HepG2 (cell line): Measurements from ENCODE around the gene AP4M1. TPM values are rescaled to one million over a fixed set of nuclear protein-coding genes. Genes with fewer than 3 reads are reported as not detected.
A peak's percentile ranks its signal among the peaks of the same experiment; 100 is the strongest.

Experiments
- ATAC-seq: fragments of 200-7000 bp; cut with Tn5 transposase; 3 replicates; pipeline ENCODE4 v1.9.1; 2020; ENCODE audit warnings: mild to moderate bottlenecking, moderate library complexity
- BruUV-seq: library from RNA; stranded (reverse); fragments of 400-500 nt; replicated peaks from 2 replicates; lab custom pipeline; 2021; lab: Mats Ljungman, UMichigan
- CTCF ChIA-PET: fragments of 300-600 bp; formaldehyde crosslinking; extraction: SDS; loops from one replicate; lab custom pipeline; 2021; ENCODE audit warnings: low total read pairs, inconsistent platforms, low intra/inter-chr PET ratio; lab: Yijun Ruan, JAX
- POLR2A ChIA-PET: fragments of 350-600 bp; sonication (Branson Sonifier 250); formaldehyde crosslinking; loops from one replicate; lab custom pipeline; 2020; ENCODE audit warnings: antibody characterized with exemption, inconsistent platforms; lab: Yijun Ruan, JAX
- DNase-seq: peaks from one replicate; pipeline ENCODE4 v3.0.0-alpha.2; 2015; ENCODE audit warnings: low spot score
- FAIRE-seq: peaks from 3 replicates; lab custom pipeline; 2011; peaks lifted over from hg19 to GRCh38; lab: Jason Lieb, UNC
- H2AFZ ChIP-seq: one replicate; pipeline ENCODE4 v1.6.1; 2011; ENCODE audit warnings: low read length, inconsistent platforms
- H3K27ac ChIP-seq: fragments of 300-600 bp; 3 replicates; pipeline ENCODE4 v1.8.0; 2011; ENCODE audit warnings: mixed run types, mild to moderate bottlenecking, mixed read lengths, low read length, inconsistent platforms; ENCODE audit not compliant: insufficient read depth; ENCODE audit errors: extremely low read length
- H3K27me3 ChIP-seq, 2 experiments: fragments of 200-600 bp in 1 of 2; 2 replicates in 1 of 2; 3 replicates in 1 of 2; pipeline versions ENCODE4 v1.6.0 to v1.8.0; 2011; ENCODE audit warnings: low read length in 2 of 2, mild to moderate bottlenecking in 2 of 2, moderate library complexity in 2 of 2, inconsistent platforms in 1 of 2; ENCODE audit not compliant: insufficient read depth in 2 of 2, control insufficient read depth in 1 of 2
- H3K36me3 ChIP-seq, 2 experiments: fragments of 200-600 bp in 1 of 2; replicated peaks in 1 of 2; 2 replicates in 1 of 2; 3 replicates in 1 of 2; pipeline versions ENCODE4 v1.5.1 to v1.8.0; 2011; ENCODE audit warnings: low read length in 2 of 2, inconsistent platforms in 1 of 2; ENCODE audit not compliant: insufficient read depth in 2 of 2, control insufficient read depth in 1 of 2
- H3K4me1 ChIP-seq: 2 replicates; pipeline ENCODE4 v1.5.1; 2012; ENCODE audit warnings: low read length, inconsistent platforms; ENCODE audit not compliant: insufficient read depth
- H3K4me2 ChIP-seq: 2 replicates; pipeline ENCODE4 v1.6.0; 2011; ENCODE audit warnings: low read depth, low read length, inconsistent platforms
- H3K4me3 ChIP-seq, 3 experiments: fragments of 200-600 bp in 1 of 3; sonication (generic), shearing (Covaris generic) in 1 of 3; replicated peaks in 1 of 3; 2 replicates each; pipeline ENCODE4 v1.5.1; 2011 to 2016; ENCODE audit warnings: low read length in 3 of 3, inconsistent platforms in 2 of 3, low read depth in 2 of 3, mild to moderate bottlenecking in 2 of 3, control low read depth in 1 of 3, mixed read lengths in 1 of 3; ENCODE audit not compliant: insufficient read depth in 1 of 3
- H3K79me2 ChIP-seq: one replicate; pipeline ENCODE4 v1.6.1; 2011; ENCODE audit warnings: low read length, inconsistent platforms; ENCODE audit not compliant: insufficient read depth
- H3K9ac ChIP-seq: 2 replicates; pipeline ENCODE4 v1.6.0; 2011; ENCODE audit warnings: mild to moderate bottlenecking, low read depth, low read length, inconsistent platforms; ENCODE audit not compliant: insufficient read depth
- H3K9me3 ChIP-seq: 2 replicates; pipeline ENCODE4 v1.5.1; 2012; ENCODE audit warnings: mild to moderate bottlenecking, low read length
- H4K20me1 ChIP-seq: 2 replicates; pipeline ENCODE4 v1.6.0; 2011; ENCODE audit warnings: inconsistent platforms, mild to moderate bottlenecking, low read length, moderate library complexity; ENCODE audit not compliant: insufficient read depth
- AGO2 ChIP-seq: fragments of 200-400 bp; formaldehyde crosslinking; optimal IDR thresholded peaks from 2 replicates; pipeline ENCODE3; 2017; ENCODE audit warnings: mild to moderate bottlenecking, low read depth, low read length, moderate library complexity
- POLR2AphosphoS5 ChIP-seq: IDR thresholded peaks from 2 replicates; pipeline ENCODE4 v1.6.1; 2012; ENCODE audit warnings: low read depth, low read length
- RBFOX2 ChIP-seq: fragments of 200-400 bp; formaldehyde crosslinking; IDR thresholded peaks from 2 replicates; pipeline ENCODE4 v1.6.1; 2017; ENCODE audit warnings: low read depth, mild to moderate bottlenecking, low read length
- RBM22 ChIP-seq: fragments of 200-400 bp; formaldehyde crosslinking; optimal IDR thresholded peaks from 2 replicates; pipeline ENCODE3; 2017; ENCODE audit warnings: mild to moderate bottlenecking, low read length, moderate library complexity
- ZNF326 ChIP-seq: sonication (generic); formaldehyde crosslinking; IDR thresholded peaks from 2 replicates; pipeline ENCODE4 v1.4.0; 2020; ENCODE audit warnings: missing genetic modification reagents, borderline replicate concordance
- WGBS: methylation state at CpG from one replicate; pipeline ENCODE4 v1.1.6; 2017; ENCODE audit warnings: low lambda C conversion rate; 5-methylcytosine and 5-hydroxymethylcytosine counted together
- in situ Hi-C: cut with HindIII; loops from 2 replicates; pipeline ENCODE4 v1.10.0; 2017; ENCODE audit warnings: low pct_unique_long_range_greater_than_20kb; ENCODE audit not compliant: extremely low pct_ligation_motif_present
- intact Hi-C: fragments of 100-400 bp; cut with micrococcal nuclease; formaldehyde crosslinking; loops from one replicate; pipeline ENCODE4 v1.10.0; 2022; ENCODE audit not compliant: unreplicated experiment
- polyA plus RNA-seq, 8 experiments: library from polyadenylated mRNA; depleted of rRNA in 3 of 8; stranded (reverse) in 7 of 8; unstranded in 1 of 8; fragments of >200 nt; fragmentation: Illumina TruSeq in 4 of 8; extraction: Trizol in 4 of 8; gene quantifications; 2 replicates each; pipeline versions ENCODE4 v1.2.1 to v1.2.3, GENCODE V29; 2011 to 2016; ENCODE audit warnings: low read depth in 4 of 8, missing spikeins in 1 of 8, mixed read lengths in 1 of 8; ENCODE audit not compliant: insufficient read depth in 1 of 8
- total RNA-seq, 5 experiments: library from RNA; depleted of rRNA; stranded (reverse); fragments of >200 nt; fragmentation: Illumina TruSeq; extraction: Trizol; gene quantifications; 2 replicates each; pipeline ENCODE4 v1.2.3, GENCODE V29; 2016; ENCODE audit warnings: low read depth in 1 of 5
- TF ChIP-seq, protein P1 (sequence below): sonication (generic); formaldehyde crosslinking; IDR thresholded peaks from 2 replicates; pipeline ENCODE4 v1.5.1; 2020; ENCODE audit warnings: missing genetic modification reagents, mild to moderate bottlenecking, borderline replicate concordance
- TF ChIP-seq, protein P2 (sequence below): sonication (generic); formaldehyde crosslinking; IDR thresholded peaks from 2 replicates; pipeline ENCODE4 v1.8.0; 2022; ENCODE audit warnings: low read depth, missing genetic modification reagents

Gene AP4M1
- total and polyA plus RNA-seq, 2 of the 13 experiments (the other 11 are each of a cell fraction or from before 2014, with no cell fraction given), result 6.3 to 9.7 TPM

DNA sequence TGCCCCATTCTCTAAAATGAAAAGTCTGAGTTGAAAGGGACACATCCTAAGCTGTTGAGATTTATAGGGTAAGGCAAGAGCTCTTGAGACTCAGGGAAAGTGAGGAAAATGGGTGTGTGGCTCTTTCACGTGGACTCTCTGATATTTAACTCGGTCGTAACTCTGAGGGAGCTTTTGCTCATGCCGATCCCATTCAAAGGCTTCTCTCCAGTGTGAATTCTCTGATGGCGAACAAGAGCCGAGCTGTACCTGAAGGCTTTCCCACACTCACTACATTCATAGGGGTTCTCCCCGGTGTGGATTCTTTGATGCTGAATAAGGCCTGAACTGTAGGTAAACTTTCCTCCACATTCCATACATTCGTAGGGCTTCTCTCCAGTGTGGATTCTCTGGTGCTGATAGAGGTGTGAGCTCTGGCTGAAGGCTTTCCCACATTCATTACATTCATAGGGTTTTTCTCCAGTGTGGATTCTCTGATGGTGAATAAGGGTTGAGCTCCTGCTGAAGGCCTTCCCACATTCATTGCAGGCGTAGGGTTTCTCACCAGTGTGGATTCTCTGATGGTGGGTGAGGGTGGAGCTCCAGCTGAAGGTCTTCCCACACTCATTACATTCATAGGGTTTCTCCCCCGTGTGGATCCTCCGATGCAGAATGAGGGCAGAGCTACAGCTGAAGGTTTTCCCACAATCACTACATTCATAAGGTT is 30.3 kb upstream of the AP4M1 start:
- H3K4me1 ChIP-seq, result peaks cover under 1% of the 10 kb centered on the region; the same call in 1 of the 2 replicates
- BruUV-seq, result no TSS peak
- H3K27me3 ChIP-seq, result no peaks in the 10 kb centered on the region
- H3K9me3 ChIP-seq, result no peaks in the 10 kb centered on the region
- H4K20me1 ChIP-seq, result peaks cover 1% of the 10 kb centered on the region; the same call in 1 of the 2 replicates
- H3K27ac ChIP-seq, result no peak overlapping the region
- peaks cover 12% of the 10 kb centered on the region for H3K79me2 ChIP-seq
- H2AFZ ChIP-seq, result no peak overlapping the region
- intact Hi-C loops, result no loop called here
- ChIA-PET POLR2A (interaction anchor here (0.7 to 0.9 kb wide), 3 partner anchors 9 to 91 kb away, joined by 3 read pairs; no protein-coding TSS in a partner anchor), CTCF (no interaction called here)
- ATAC-seq (no peak), DNase-seq (no peak), FAIRE-seq (no peak)
- peaks cover 29 to 70% of the 10 kb centered on the region in 2 experiments for H3K36me3 ChIP-seq
- no peak overlapping the region for H3K4me3 ChIP-seq
- WGBS, result 94% methylated on average over 11 of the region's 11 CpGs
- H3K9ac ChIP-seq, result no peak overlapping the region
- no peak overlapping the region for H3K4me2 ChIP-seq
- TF ChIP-seq, protein P1, sequence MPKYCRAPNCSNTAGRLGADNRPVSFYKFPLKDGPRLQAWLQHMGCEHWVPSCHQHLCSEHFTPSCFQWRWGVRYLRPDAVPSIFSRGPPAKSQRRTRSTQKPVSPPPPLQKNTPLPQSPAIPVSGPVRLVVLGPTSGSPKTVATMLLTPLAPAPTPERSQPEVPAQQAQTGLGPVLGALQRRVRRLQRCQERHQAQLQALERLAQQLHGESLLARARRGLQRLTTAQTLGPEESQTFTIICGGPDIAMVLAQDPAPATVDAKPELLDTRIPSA (CRISPR knock-in tag), result no peak
- TF ChIP-seq RBM22, result peak; percentile 79
- 0 out of 2 replicates have a peak, but pooled peaks have one; percentile 38 for TF ChIP-seq RBFOX2
- TF ChIP-seq POLR2AphosphoS5, result 0 out of 2 replicates have a peak, but pooled peaks have one; percentile 20
- in situ Hi-C loops, result no loop called here

DNA sequence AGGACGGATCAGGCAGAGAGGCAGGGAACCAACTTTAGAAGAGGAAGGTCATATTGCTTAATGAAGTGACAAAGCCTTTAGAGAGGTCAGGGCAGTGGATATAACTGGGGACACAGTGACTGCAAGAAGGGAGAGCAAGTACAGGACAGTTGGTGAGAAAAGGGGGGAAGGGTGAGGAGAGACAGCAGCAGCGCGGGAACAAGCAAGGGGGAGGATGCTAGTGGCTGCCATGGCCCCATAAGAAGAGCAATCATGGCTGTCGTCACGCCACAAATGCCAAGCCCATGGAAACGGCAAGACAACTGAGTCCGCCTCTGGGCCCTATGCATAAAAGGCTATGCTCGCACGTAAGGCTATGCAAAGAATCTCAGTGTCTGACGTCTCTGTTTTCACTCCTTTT is 29.0 kb upstream of the AP4M1 start:
- POLR2A ChIA-PET, result no interaction called here
- intact Hi-C loops, result no loop called here

More for the DNA sequence above, 29.0 kb upstream of the AP4M1 start:
- no TSS peak for BruUV-seq
- Histone ChIP-seq H3K27me3 (no peaks in the 10 kb centered on the region), H4K20me1 (peaks cover 13% of the 10 kb centered on the region), H3K27ac (no peak overlapping the region), H3K4me2 (no peak overlapping the region), H3K4me1 (peaks cover 14% of the 10 kb centered on the region), H3K79me2 (peaks cover 25% of the 10 kb centered on the region), H3K36me3 (peaks cover 36 to 80% of the 10 kb centered on the region in 2 experiments), H3K4me3 (no peak overlapping the region), H3K9ac (no peak overlapping the region), H3K9me3 (no peaks in the 10 kb centered on the region), H2AFZ (no peak overlapping the region)
- FAIRE-seq (no peak), ATAC-seq (no peak), DNase-seq (no peak)
- CTCF ChIA-PET, result no interaction called here
- in situ Hi-C loops, result no loop called here
- 94% methylated on average over 10 of the region's 10 CpGs for WGBS
- TF ChIP-seq AGO2 (peak; percentile 51), RBM22 (peak; percentile 19), RBFOX2 (0 out of 2 replicates have a peak, but pooled peaks have one; percentile 46), ZNF326 (CRISPR knock-in tag) (no peak)
- TF ChIP-seq, protein P2, sequence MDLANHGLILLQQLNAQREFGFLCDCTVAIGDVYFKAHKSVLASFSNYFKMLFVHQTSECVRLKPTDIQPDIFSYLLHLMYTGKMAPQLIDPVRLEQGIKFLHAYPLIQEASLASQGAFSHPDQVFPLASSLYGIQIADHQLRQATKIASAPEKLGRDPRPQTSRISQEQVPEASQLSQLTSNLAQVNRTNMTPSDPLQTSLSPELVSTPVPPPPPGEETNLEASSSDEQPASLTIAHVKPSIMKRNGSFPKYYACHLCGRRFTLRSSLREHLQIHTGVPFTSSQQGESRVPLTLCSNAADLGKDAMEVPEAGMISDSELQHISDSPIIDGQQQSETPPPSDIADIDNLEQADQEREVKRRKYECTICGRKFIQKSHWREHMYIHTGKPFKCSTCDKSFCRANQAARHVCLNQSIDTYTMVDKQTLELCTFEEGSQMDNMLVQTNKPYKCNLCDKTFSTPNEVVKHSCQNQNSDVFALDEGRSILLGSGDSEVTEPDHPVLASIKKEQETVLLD (CRISPR knock-in tag), result no peak
- TF ChIP-seq, all 625 proteins: peak for 3
